Activated naive CD8-positive, alpha-beta T cell treated with anti-CD3 and anti-CD28 coated beads for 36 hours (primary cell): ENCODE measurements around the gene NTN4. TPM values are rescaled to one million over a fixed set of nuclear protein-coding genes. Genes with fewer than 3 reads are reported as not detected.
"Not testable (repeated sequence)": the region's sequence is repeated elsewhere in the genome, so short reads cannot be mapped to it uniquely, and the experiment has no call there.

Experiments used
- DNase-seq: peaks from one replicate; pipeline ENCODE4 v3.0.0; 2021
- H3K27ac Mint-ChIP-seq: one replicate; pipeline ENCODE4 v1.8.0; 2022; ENCODE audit warnings: mild to moderate bottlenecking, moderate library complexity, mixed read lengths
- H3K27me3 Mint-ChIP-seq: one replicate; pipeline ENCODE4 v1.8.0; 2022; ENCODE audit warnings: mild to moderate bottlenecking, mixed read lengths
- H3K36me3 Mint-ChIP-seq: one replicate; pipeline ENCODE4 v1.8.0; 2021; ENCODE audit warnings: mild to moderate bottlenecking, mixed read lengths
- H3K4me1 Mint-ChIP-seq: one replicate; pipeline ENCODE4 v1.8.0; 2021; ENCODE audit warnings: mixed read lengths
- H3K4me3 Mint-ChIP-seq: one replicate; pipeline ENCODE4 v1.8.0; 2022; ENCODE audit warnings: mild to moderate bottlenecking, moderate library complexity, mixed read lengths
- H3K9me3 Mint-ChIP-seq: one replicate; pipeline ENCODE4 v1.8.0; 2022; ENCODE audit warnings: mixed read lengths
- total RNA-seq, 2 experiments: library from RNA; stranded (reverse); gene quantifications; one replicate each; pipeline ENCODE4 v1.2.3, GENCODE V29; 2021

The NTN4 gene
- total RNA-seq, 2 experiments from 2014 or later, result not detected

DNA sequence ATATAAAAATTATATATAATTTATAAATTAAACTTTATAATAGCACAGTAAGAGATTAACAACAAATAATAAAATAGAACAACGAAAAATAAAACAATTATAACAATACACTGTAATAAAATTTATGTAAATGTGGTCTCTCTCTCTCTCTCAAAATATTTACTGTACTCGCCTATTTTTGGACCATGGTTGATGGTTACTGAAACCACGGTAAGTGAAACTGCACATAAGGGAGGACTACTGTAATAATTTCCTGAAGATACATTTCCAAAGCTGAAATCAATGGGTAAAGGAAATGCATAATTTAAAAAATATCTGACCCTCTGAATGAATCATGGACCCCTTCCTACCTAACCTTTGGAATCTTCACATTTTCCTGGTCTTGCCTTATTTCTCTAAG, 48.9 kb downstream of the NTN4 start:
- Mint-ChIP-seq H3K36me3 (peaks cover 2% of the 10 kb centered on the region), H3K4me1 (no peaks in the 10 kb centered on the region), H3K27me3 (no peaks in the 10 kb centered on the region), H3K4me3 (no peak overlapping the region), H3K9me3 (peaks cover 11% of the 10 kb centered on the region), H3K27ac (no peak overlapping the region)
- no peak for DNase-seq

DNA sequence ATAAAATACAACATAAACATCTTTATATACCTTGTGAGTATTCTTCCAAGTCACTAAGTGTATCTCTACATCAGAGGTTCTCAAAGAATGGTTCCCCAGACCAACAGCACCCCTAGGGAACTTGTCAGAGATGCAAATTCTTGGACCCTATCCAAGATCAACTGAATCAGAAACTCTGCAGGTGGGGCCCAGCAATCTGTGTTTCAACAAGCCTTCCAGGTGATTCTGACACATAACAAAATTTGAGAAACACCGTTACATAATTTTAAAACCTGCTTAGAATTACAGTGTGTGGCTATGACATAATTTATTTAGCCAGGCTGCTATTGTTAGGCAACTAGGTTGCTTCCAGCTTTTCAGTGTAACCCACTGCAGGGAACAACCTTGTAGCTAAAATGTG, 49.8 kb downstream of the NTN4 start:
- Mint-ChIP-seq H3K27me3 (no peaks in the 10 kb centered on the region), H3K27ac (no peak overlapping the region), H3K9me3 (peaks cover 8% of the 10 kb centered on the region), H3K36me3 (peaks cover under 1% of the 10 kb centered on the region), H3K4me3 (no peak overlapping the region), H3K4me1 (no peaks in the 10 kb centered on the region)
- no peak for DNase-seq

DNA sequence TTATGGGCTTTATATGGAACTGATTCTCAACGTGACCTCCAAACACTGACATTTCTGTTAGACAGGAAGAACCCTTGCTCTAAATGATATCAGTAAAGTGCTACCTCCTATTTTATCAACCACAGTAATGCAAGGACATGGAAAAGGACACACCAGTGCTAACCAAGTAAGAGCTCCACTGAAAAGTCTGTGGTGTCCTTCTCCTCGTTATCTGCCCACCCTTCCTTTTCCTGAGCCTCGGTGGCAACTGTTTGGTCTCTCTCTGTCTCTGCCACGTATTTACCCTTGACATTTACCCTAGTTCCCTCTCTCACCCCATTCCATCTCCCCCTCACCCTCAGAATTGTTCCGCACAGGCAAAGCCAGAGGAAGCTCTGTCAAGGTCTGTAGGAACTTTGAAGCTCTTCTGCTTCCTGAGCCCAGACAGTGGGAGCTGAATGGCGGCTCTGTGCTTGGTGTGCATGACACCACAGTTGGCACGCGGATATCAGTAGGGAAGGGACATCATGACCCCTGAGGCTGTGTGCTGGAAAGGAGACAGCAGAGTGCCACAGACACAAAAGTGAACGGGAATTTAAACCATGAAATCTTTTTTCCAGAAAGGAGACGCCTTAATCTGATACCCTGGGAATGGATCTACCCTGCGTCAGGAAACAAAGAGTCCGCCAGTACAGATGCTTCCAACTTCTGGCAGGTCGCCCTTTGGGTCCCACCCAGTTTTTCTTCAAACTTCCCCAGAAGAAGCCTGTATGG, 50.8 kb downstream of the NTN4 start:
- no peak overlapping the region for H3K4me3 Mint-ChIP-seq
- H3K9me3 Mint-ChIP-seq, result peaks cover 1% of the 10 kb centered on the region
- no peak overlapping the region for H3K27ac Mint-ChIP-seq
- H3K27me3 Mint-ChIP-seq, result no peaks in the 10 kb centered on the region
- DNase-seq, result no peak
- H3K36me3 Mint-ChIP-seq, result no peaks in the 10 kb centered on the region
- H3K4me1 Mint-ChIP-seq, result no peaks in the 10 kb centered on the region

DNA sequence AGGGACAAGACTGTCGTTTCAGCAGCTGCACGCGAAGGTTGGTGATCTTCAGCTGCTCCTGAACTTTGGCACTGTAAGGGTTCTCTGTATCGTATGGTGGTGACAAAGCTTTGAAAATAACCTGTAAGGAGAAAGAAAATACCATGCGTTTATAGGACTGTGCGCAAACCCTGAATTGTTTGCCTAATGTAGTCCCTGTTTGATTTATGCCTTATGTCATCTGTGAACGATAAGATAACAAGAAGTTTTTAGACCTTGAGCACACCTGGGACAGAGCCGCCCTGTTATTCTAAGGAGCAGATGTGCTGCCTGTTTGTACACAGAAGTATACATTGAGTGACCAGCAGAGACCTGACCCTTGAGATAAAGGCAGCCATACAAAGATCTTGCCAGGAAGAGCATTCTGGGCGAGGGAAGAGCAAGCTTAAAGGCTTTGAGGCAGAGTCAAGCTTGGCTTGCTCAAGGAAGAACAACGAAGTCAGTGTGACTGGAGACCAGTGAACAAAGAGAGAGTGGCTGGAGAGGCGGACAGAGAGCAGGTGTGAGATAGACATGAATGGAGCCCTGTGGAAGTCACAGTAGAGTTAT, 52.4 kb downstream of the NTN4 start:
- Mint-ChIP-seq H3K4me1 (no peaks in the 10 kb centered on the region), H3K9me3 (no peaks in the 10 kb centered on the region), H3K4me3 (no peak overlapping the region), H3K36me3 (no peaks in the 10 kb centered on the region), H3K27ac (no peak overlapping the region), H3K27me3 (no peaks in the 10 kb centered on the region)
- DNase-seq, result no peak

DNA sequence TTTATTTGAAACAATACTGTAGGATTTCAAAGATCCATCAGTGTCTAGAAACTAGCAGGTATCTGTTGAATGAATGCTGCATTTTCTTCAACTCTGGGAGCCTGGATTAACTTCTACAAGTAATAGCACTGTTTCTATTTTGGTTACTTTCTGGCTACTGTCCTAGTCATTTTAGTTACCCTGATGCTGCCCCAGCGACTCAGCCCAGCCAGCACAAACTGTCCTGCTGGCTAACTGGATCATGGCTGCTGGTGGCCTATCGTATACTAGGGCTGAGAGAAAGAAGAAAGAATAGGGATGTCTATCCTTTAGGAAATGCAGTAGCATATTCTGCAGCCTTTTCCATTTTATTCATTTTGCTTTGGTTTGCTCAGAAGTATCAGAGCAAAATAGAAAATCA, 53.9 kb downstream of the NTN4 start:
- Mint-ChIP-seq H3K27me3 (peaks cover 3% of the 10 kb centered on the region), H3K4me3 (no peak overlapping the region), H3K9me3 (no peaks in the 10 kb centered on the region), H3K36me3 (no peaks in the 10 kb centered on the region), H3K27ac (no peak overlapping the region), H3K4me1 (no peaks in the 10 kb centered on the region)
- DNase-seq, result no peak

DNA sequence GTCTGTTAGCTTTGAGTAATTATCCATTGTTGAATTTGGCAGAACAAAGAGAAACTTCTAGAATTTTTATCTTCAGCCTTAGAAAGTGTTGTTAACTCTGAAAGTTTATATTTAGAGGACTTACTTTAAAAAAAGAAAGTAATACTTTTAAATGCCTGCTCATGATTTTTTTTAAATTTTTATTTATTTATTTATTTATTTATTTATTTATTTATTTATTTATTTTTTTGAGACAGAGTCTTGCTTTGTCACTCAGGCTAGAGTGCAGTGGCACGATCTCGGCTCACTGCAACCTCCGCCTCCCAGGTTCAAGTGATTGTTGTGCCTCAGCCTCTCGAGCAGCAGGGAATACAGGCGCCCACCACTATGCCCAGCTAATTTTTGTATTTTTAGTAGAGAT, 54.8 kb downstream of the NTN4 start:
- not testable (repeated sequence) for H3K9me3 Mint-ChIP-seq, H3K27me3 Mint-ChIP-seq, H3K27ac Mint-ChIP-seq, H3K36me3 Mint-ChIP-seq, H3K4me1 Mint-ChIP-seq, DNase-seq, H3K4me3 Mint-ChIP-seq

DNA sequence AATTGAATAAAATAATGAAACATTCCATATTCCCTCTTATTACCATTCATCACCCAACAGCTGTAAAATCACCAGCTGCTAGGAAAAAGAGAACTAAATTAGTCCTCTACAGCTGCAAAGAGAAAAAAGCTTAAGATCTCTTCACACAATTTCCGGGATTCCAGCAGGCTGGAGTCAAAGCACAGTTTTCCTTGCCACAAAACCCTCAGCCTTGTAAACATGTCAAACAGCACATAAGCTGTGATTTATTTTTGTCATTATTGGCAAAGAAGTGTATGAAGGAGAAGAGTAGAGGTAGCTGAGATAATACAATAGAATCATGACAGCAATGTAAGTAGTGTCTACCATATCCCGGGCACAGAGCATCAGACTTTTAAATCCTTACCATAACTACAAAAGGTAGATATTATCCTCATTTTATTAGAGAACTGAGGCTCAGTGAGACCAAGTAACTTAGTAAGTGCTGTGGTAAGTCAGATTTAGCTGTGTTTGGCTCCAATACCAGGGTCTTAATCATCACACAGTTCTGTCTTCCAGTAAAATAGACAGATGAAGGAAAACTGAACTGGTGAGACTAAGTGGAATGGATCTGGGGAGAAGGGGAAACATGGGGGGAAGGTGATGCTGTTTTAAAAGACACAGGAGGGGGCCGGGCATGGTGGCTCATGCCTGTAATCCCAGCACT, 57.3 kb downstream of the NTN4 start:
- Mint-ChIP-seq H3K4me3 (no peak overlapping the region), H3K27me3 (peaks cover 9% of the 10 kb centered on the region), H3K9me3 (no peaks in the 10 kb centered on the region), H3K27ac (no peak overlapping the region), H3K36me3 (no peaks in the 10 kb centered on the region), H3K4me1 (no peaks in the 10 kb centered on the region)
- no peak for DNase-seq

DNA sequence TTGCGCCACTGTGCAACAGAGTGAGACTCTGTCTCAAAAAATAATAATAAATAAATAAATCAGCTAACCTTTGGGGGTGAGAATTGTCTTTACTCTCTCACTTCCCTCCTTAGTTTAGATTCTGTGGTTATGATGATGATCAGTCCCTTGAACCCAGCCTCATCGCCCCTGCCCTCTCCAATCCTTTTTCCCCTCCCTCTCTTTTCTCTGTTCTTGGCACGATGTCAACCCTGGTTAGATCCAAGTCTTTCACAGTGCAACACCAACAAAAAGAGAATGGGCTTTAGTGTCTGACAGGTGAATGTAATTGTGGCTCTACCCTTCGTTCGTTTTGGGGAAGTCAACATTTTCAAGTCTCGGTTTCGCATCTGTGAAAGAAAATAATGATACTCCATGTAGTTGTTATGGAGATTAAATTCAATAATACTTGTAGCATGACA, 59.0 kb downstream of the NTN4 start:
- no peaks in the 10 kb centered on the region for H3K4me1 Mint-ChIP-seq
- no peaks in the 10 kb centered on the region for H3K36me3 Mint-ChIP-seq
- H3K27me3 Mint-ChIP-seq, result peaks cover 13% of the 10 kb centered on the region
- no peak overlapping the region for H3K4me3 Mint-ChIP-seq
- H3K27ac Mint-ChIP-seq, result no peak overlapping the region
- no peak for DNase-seq
- H3K9me3 Mint-ChIP-seq, result peaks cover 5% of the 10 kb centered on the region

DNA sequence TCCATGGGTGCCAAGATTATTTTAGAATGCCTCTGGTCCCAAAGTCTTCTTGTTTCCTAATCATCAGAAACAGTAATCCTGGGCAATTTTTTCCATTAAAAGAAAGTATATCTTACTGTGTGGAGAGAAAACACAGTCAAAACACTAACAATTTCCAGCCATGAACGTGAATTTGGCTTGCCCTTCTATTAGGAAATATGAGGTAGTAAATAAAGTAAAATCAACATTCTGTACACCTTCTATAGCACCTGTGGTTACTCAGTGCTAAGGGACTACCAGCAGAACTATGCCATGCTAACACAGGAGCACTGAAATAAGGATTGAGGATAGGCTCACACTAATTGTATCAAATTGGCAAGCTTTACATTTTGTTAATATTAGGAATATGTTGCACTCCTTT, 60.1 kb downstream of the NTN4 start:
- no peak for DNase-seq
- Mint-ChIP-seq H3K4me1 (no peaks in the 10 kb centered on the region), H3K27ac (no peak overlapping the region)

DNA sequence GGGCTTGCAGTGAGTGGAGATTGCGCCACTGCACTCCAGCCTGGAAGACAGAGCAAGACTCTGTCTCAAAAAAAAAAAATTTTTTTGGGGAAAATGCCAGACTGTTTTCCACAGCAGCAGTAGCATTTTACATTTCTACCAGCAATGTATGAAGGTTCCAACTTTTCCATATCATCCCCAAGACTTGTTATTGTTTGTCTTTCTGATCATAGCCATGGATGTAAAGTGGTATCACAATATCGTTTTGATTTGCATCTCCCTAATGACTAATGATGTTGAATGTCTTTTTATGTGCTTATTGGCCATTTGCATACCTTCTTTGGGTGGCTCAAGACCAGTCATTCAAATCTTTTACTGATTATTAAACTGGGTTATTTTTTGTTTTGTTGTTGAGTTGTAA, 63.7 kb downstream of the NTN4 start:
- H3K4me1 Mint-ChIP-seq, result no peaks in the 10 kb centered on the region
- no peak for DNase-seq
- peaks cover 21% of the 10 kb centered on the region for H3K27me3 Mint-ChIP-seq
- no peak overlapping the region for H3K27ac Mint-ChIP-seq
- H3K4me3 Mint-ChIP-seq, result no peak overlapping the region
- H3K9me3 Mint-ChIP-seq, result peaks cover 10% of the 10 kb centered on the region
- H3K36me3 Mint-ChIP-seq, result no peaks in the 10 kb centered on the region

More for the DNA sequence above, 60.1 kb downstream of the NTN4 start:
- no peak overlapping the region for H3K4me3 Mint-ChIP-seq
- H3K9me3 Mint-ChIP-seq, result peaks cover 10% of the 10 kb centered on the region
- peaks cover 18% of the 10 kb centered on the region for H3K27me3 Mint-ChIP-seq
- no peaks in the 10 kb centered on the region for H3K36me3 Mint-ChIP-seq

DNA sequence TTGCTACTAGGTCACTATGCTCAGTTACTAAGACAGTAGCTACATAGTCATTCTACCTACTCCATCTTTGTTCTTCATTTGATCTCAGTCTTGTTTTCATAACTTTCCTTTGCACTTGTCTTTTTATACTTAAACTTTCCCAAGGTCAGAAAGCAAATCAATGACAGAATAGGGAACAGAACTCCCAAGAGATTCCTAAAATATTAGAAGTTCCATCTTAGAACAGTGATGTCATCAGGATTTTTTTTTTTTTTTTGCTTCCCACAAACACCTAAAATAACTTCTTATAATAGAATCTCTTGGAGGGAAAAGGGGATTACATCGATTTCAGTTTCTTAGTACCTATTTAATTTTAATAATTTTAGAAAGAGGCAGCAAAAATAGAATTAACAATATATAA, 65.8 kb downstream of the NTN4 start:
- Mint-ChIP-seq H3K4me3 (no peak overlapping the region), H3K9me3 (peaks cover 10% of the 10 kb centered on the region), H3K36me3 (no peaks in the 10 kb centered on the region), H3K27ac (no peak overlapping the region), H3K4me1 (no peaks in the 10 kb centered on the region), H3K27me3 (peaks cover 25% of the 10 kb centered on the region)
- DNase-seq, result no peak

DNA sequence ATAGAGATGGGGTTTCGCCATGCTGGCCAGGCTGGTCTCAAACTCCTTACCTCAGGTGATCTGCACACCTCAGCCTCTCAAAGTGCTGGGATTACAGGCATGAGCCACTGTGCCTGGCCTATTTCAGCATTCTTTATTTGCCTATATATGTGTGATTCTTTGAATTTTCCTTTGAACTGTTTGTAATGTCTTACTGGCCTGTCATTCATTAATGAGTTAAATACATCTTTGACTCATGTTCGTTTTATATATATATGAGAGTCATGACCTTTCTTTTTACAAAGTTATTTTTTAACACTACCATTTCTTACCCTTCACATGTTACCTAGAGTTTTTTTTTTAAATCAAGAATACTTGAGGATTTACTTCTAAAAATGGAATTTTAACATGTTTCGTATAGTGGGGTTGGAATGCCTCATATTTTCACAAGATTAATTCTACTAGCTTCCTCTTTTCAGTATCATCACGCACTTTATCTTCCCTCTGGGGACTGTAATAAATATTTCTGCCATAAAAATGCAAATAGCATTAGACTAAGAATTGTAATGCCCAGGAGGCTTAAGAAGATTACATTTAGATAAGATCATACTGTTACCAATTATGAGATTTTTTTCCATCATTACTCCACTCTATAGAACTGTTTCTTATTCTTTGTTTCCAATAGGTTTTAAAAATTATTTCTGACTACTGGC, 66.7 kb downstream of the NTN4 start:
- Mint-ChIP-seq H3K36me3 (no peaks in the 10 kb centered on the region), H3K27ac (no peak overlapping the region), H3K27me3 (peaks cover 24% of the 10 kb centered on the region), H3K9me3 (peaks cover 10% of the 10 kb centered on the region), H3K4me1 (no peaks in the 10 kb centered on the region), H3K4me3 (no peak overlapping the region)
- DNase-seq, result no peak

DNA sequence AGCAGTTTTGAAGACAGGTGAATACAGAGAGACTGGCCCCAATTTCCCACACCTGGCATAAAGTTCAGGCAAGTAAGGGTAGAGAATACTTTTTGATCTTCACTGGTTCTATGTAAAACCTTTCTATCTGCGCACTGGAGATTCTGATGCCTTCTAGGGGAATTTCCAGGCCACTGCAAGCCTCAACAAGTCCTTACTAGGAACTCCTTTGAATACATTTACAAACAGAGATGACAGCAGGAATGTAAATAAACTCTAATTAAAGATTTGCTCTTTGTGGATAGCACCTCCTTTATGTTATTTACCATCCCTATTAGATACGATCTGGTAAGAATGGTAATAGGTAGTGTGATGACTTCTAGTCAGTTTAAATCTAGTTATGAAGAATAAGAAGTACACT, 69.2 kb downstream of the NTN4 start:
- Mint-ChIP-seq H3K9me3 (peaks cover 2% of the 10 kb centered on the region), H3K4me1 (no peaks in the 10 kb centered on the region), H3K27me3 (peaks cover 14% of the 10 kb centered on the region), H3K27ac (no peak overlapping the region), H3K36me3 (no peaks in the 10 kb centered on the region), H3K4me3 (no peak overlapping the region)
- DNase-seq, result no peak

DNA sequence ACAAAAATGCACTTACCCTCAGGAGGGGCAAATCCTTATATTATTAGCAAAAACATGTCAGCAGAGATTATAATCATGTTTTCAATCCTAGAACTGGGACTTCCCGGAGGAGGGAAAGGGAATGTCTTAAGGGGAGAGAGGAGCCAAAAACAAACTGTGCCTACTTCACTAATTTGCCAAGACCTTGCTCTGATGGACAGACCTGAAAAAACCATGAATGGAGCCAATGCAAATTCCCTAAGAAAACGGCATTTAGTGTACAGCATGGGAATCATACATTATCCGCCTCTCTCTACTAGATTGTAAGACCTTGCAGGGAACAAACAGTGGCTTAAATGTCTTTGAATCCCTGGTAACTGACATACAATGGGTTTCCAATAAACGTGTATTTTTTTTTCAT, 70.4 kb downstream of the NTN4 start:
- Mint-ChIP-seq H3K9me3 (no peaks in the 10 kb centered on the region), H3K4me1 (no peaks in the 10 kb centered on the region), H3K4me3 (no peak overlapping the region), H3K27me3 (peaks cover 10% of the 10 kb centered on the region), H3K36me3 (no peaks in the 10 kb centered on the region), H3K27ac (no peak overlapping the region)
- no peak for DNase-seq

DNA sequence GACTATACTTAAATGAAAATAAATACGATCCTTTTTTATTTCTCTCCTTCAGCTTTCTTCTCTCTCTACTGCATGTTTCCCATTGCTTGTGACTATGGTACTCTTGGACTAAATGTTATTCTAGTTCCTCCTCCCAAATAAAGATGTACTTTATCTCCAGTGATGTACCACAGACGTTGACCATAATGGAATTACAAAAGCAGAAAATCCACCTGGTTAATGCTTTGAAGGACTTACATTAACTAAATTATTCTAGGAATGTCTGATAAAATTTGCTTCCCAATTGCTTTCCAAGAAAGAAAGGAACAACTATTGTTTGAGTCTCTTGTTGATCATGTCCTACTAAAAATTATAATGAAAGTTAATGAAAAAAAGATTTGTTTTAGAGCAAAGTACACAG, 71.8 kb downstream of the NTN4 start:
- Mint-ChIP-seq H3K4me1 (no peaks in the 10 kb centered on the region), H3K4me3 (no peak overlapping the region), H3K36me3 (no peaks in the 10 kb centered on the region), H3K9me3 (no peaks in the 10 kb centered on the region), H3K27me3 (peaks cover 9% of the 10 kb centered on the region), H3K27ac (no peak overlapping the region)
- no peak for DNase-seq
